ENCODE data around the gene P2RX1. TPM values are rescaled to one million over a fixed set of nuclear protein-coding genes. Genes with fewer than 3 reads are reported as not detected.

P2RX1 gene
- total RNA-seq, 1 donor from 2014 or later = 1.6 TPM

GRCh38 chr17:3917391-3917931 is 1.2 kb upstream of the P2RX1 start:
- Histone ChIP-seq H3K9ac (ENCODE audit: low read depth in 1 of 3, low read length in 3 of 3) (no peak overlapping the region), H3K27ac (ENCODE audit: low read depth, low read length) (no peak overlapping the region), H3K36me3 (ENCODE audit: control insufficient read depth in 3 of 3, insufficient read depth in 3 of 3, low read length in 3 of 3) (no peaks in the 10 kb centered on the region), H3K9me3 (ENCODE audit: control insufficient read depth in 3 of 3, low read length in 3 of 3) (no peaks in the 10 kb centered on the region), H3K4me3 (ENCODE audit: low read length in 3 of 3) (no peak overlapping the region), H3K27me3 (ENCODE audit: control insufficient read depth in 3 of 3, insufficient read depth in 3 of 3, low read length in 3 of 3) (no peaks in the 10 kb centered on the region), H3K4me1 (ENCODE audit: control insufficient read depth in 3 of 3, insufficient read depth in 3 of 3, low read length in 3 of 3) (peaks cover 12 to 18% (median 15%) of the 10 kb centered on the region in 3 donors)

- H3K9me3 ChIP-seq (ENCODE audit: control insufficient read depth in 3 of 3, low read length in 3 of 3) = no peaks in the 10 kb centered on the region
- no peaks in the 10 kb centered on the region for H3K36me3 ChIP-seq (ENCODE audit: control insufficient read depth in 3 of 3, insufficient read depth in 3 of 3, low read length in 3 of 3)
- no peak overlapping the region for H3K9ac ChIP-seq (ENCODE audit: low read depth in 1 of 3, low read length in 3 of 3)
- H3K4me1 ChIP-seq (ENCODE audit: control insufficient read depth in 3 of 3, insufficient read depth in 3 of 3, low read length in 3 of 3) = peaks cover 12 to 18% (median 15%) of the 10 kb centered on the region in 3 donors
- H3K27ac ChIP-seq (ENCODE audit: low read depth, low read length) = no peak overlapping the region
- no peaks in the 10 kb centered on the region for H3K27me3 ChIP-seq (ENCODE audit: control insufficient read depth in 3 of 3, insufficient read depth in 3 of 3, low read length in 3 of 3)
- no peak overlapping the region for H3K4me3 ChIP-seq (ENCODE audit: low read length in 3 of 3)
These were observed 560 bp upstream of the P2RX1 start for GRCh38 chr17:3916825-3917224.

GRCh38 chr17:3915581-3915994 is 677 bp downstream of the P2RX1 start:
- Histone ChIP-seq H3K4me3 (ENCODE audit: low read length in 3 of 3) (no peak overlapping the region), H3K27me3 (ENCODE audit: control insufficient read depth in 3 of 3, insufficient read depth in 3 of 3, low read length in 3 of 3) (no peaks in the 10 kb centered on the region), H3K36me3 (ENCODE audit: control insufficient read depth in 3 of 3, insufficient read depth in 3 of 3, low read length in 3 of 3) (no peaks in the 10 kb centered on the region), H3K9ac (ENCODE audit: low read depth in 1 of 3, low read length in 3 of 3) (no peak overlapping the region), H3K27ac (ENCODE audit: low read depth, low read length) (no peak overlapping the region), H3K4me1 (ENCODE audit: control insufficient read depth in 3 of 3, insufficient read depth in 3 of 3, low read length in 3 of 3) (peaks cover 12 to 18% (median 15%) of the 10 kb centered on the region in 3 donors), H3K9me3 (ENCODE audit: control insufficient read depth in 3 of 3, low read length in 3 of 3) (no peaks in the 10 kb centered on the region)

- H3K4me3 ChIP-seq (ENCODE audit: low read length in 3 of 3) = no peak overlapping the region
- H3K4me1 ChIP-seq (ENCODE audit: control insufficient read depth in 3 of 3, insufficient read depth in 3 of 3, low read length in 3 of 3) = peaks cover 12 to 18% (median 15%) of the 10 kb centered on the region in 3 donors
- no peaks in the 10 kb centered on the region for H3K9me3 ChIP-seq (ENCODE audit: control insufficient read depth in 3 of 3, low read length in 3 of 3)
- no peaks in the 10 kb centered on the region for H3K27me3 ChIP-seq (ENCODE audit: control insufficient read depth in 3 of 3, insufficient read depth in 3 of 3, low read length in 3 of 3)
- no peaks in the 10 kb centered on the region for H3K36me3 ChIP-seq (ENCODE audit: control insufficient read depth in 3 of 3, insufficient read depth in 3 of 3, low read length in 3 of 3)
- no peak overlapping the region for H3K9ac ChIP-seq (ENCODE audit: low read depth in 1 of 3, low read length in 3 of 3)
- H3K27ac ChIP-seq (ENCODE audit: low read depth, low read length) = no peak overlapping the region
These were observed 2.0 kb downstream of the P2RX1 start for GRCh38 chr17:3914312-3914670.

GRCh38 chr17:3913531-3914311 is 2.5 kb downstream of the P2RX1 start:
- Histone ChIP-seq H3K27me3 (ENCODE audit: control insufficient read depth in 3 of 3, insufficient read depth in 3 of 3, low read length in 3 of 3) (no peaks in the 10 kb centered on the region), H3K9ac (ENCODE audit: low read depth in 1 of 3, low read length in 3 of 3) (no peak overlapping the region), H3K4me3 (ENCODE audit: low read length in 3 of 3) (no peak overlapping the region), H3K27ac (ENCODE audit: low read depth, low read length) (no peak overlapping the region), H3K4me1 (ENCODE audit: control insufficient read depth in 3 of 3, insufficient read depth in 3 of 3, low read length in 3 of 3) (peaks cover 12 to 18% (median 13%) of the 10 kb centered on the region in 3 donors), H3K36me3 (ENCODE audit: control insufficient read depth in 3 of 3, insufficient read depth in 3 of 3, low read length in 3 of 3) (no peaks in the 10 kb centered on the region), H3K9me3 (ENCODE audit: control insufficient read depth in 3 of 3, low read length in 3 of 3) (no peaks in the 10 kb centered on the region)

GRCh38 chr17:3912827-3913226 is 3.4 kb downstream of the P2RX1 start:
- Histone ChIP-seq H3K27me3 (ENCODE audit: control insufficient read depth in 3 of 3, insufficient read depth in 3 of 3, low read length in 3 of 3) (no peaks in the 10 kb centered on the region), H3K4me1 (ENCODE audit: control insufficient read depth in 3 of 3, insufficient read depth in 3 of 3, low read length in 3 of 3) (peaks cover 10 to 14% (median 12%) of the 10 kb centered on the region in 3 donors), H3K4me3 (ENCODE audit: low read length in 3 of 3) (no peak overlapping the region), H3K9ac (ENCODE audit: low read depth in 1 of 3, low read length in 3 of 3) (no peak overlapping the region), H3K9me3 (ENCODE audit: control insufficient read depth in 3 of 3, low read length in 3 of 3) (no peaks in the 10 kb centered on the region), H3K27ac (ENCODE audit: low read depth, low read length) (no peak overlapping the region), H3K36me3 (ENCODE audit: control insufficient read depth in 3 of 3, insufficient read depth in 3 of 3, low read length in 3 of 3) (no peaks in the 10 kb centered on the region)

- no peak overlapping the region for H3K4me3 ChIP-seq (ENCODE audit: low read length in 3 of 3)
- H3K27ac ChIP-seq (ENCODE audit: low read depth, low read length) = no peak overlapping the region
- H3K9me3 ChIP-seq (ENCODE audit: control insufficient read depth in 3 of 3, low read length in 3 of 3) = no peaks in the 10 kb centered on the region
- H3K9ac ChIP-seq (ENCODE audit: low read depth in 1 of 3, low read length in 3 of 3) = no peak overlapping the region
- no peaks in the 10 kb centered on the region for H3K27me3 ChIP-seq (ENCODE audit: control insufficient read depth in 3 of 3, insufficient read depth in 3 of 3, low read length in 3 of 3)
- no peaks in the 10 kb centered on the region for H3K36me3 ChIP-seq (ENCODE audit: control insufficient read depth in 3 of 3, insufficient read depth in 3 of 3, low read length in 3 of 3)
- peaks cover 3 to 8% (median 4%) of the 10 kb centered on the region in 3 donors for H3K4me1 ChIP-seq (ENCODE audit: control insufficient read depth in 3 of 3, insufficient read depth in 3 of 3, low read length in 3 of 3)
These were observed 4.8 kb downstream of the P2RX1 start for GRCh38 chr17:3911271-3912053.

- no peak overlapping the region for H3K4me3 ChIP-seq (ENCODE audit: low read length in 3 of 3)
- no peaks in the 10 kb centered on the region for H3K9me3 ChIP-seq (ENCODE audit: control insufficient read depth in 3 of 3, low read length in 3 of 3)
- H3K4me1 ChIP-seq (ENCODE audit: control insufficient read depth in 3 of 3, insufficient read depth in 3 of 3, low read length in 3 of 3) = peaks cover 3 to 8% (median 4%) of the 10 kb centered on the region in 3 donors
- H3K9ac ChIP-seq (ENCODE audit: low read depth in 1 of 3, low read length in 3 of 3) = no peak overlapping the region
- no peaks in the 10 kb centered on the region for H3K36me3 ChIP-seq (ENCODE audit: control insufficient read depth in 3 of 3, insufficient read depth in 3 of 3, low read length in 3 of 3)
- H3K27ac ChIP-seq (ENCODE audit: low read depth, low read length) = no peak overlapping the region
- H3K27me3 ChIP-seq (ENCODE audit: control insufficient read depth in 3 of 3, insufficient read depth in 3 of 3, low read length in 3 of 3) = no peaks in the 10 kb centered on the region
These were observed 5.6 kb downstream of the P2RX1 start for GRCh38 chr17:3910420-3911270.

GRCh38 chr17:3909257-3909656 is 7.0 kb downstream of the P2RX1 start:
- no peaks in the 10 kb centered on the region for H3K36me3 ChIP-seq (ENCODE audit: control insufficient read depth in 3 of 3, insufficient read depth in 3 of 3, low read length in 3 of 3)
- no peaks in the 10 kb centered on the region for H3K9me3 ChIP-seq (ENCODE audit: control insufficient read depth in 3 of 3, low read length in 3 of 3)
- no peak overlapping the region for H3K4me3 ChIP-seq (ENCODE audit: low read length in 3 of 3)
- H3K27me3 ChIP-seq (ENCODE audit: control insufficient read depth in 3 of 3, insufficient read depth in 3 of 3, low read length in 3 of 3) = no peaks in the 10 kb centered on the region
- H3K9ac ChIP-seq (ENCODE audit: low read depth in 1 of 3, low read length in 3 of 3) = no peak overlapping the region
- H3K27ac ChIP-seq (ENCODE audit: low read depth, low read length) = no peak overlapping the region
- H3K4me1 ChIP-seq (ENCODE audit: control insufficient read depth in 3 of 3, insufficient read depth in 3 of 3, low read length in 3 of 3) = peaks cover 0 to 8% (median 4%) of the 10 kb centered on the region in 3 donors
